Measurements from ENCODE around the gene VAMP8.

- no peak for TF ChIP-seq CTCF (IDR thresholded peaks at IDR 0.05)
- TF ChIP-seq EZH2 (IDR thresholded peaks at IDR 0.05): no peak
- TF ChIP-seq EZH2phosphoT487 (IDR thresholded peaks at IDR 0.05): no peak
Observed at GRCh38 chr2:85549095-85549494, 28.3 kb upstream of the VAMP8 start.

Data from neural progenitor cell (in vitro differentiated cells).